NCI-H460 (cell line): ENCODE data around the gene SLN. TPM values are rescaled to one million over a fixed set of nuclear protein-coding genes. Genes with fewer than 3 reads are reported as not detected.

Source experiments
- DNase-seq: peaks from one replicate; pipeline ENCODE4 v3.0.0-alpha.2; 2016; ENCODE audit warnings: low read depth; ENCODE audit errors: extremely low read depth
- total RNA-seq: library from RNA; depleted of rRNA; stranded (reverse); fragments of >200 nt; shearing (Covaris generic); gene quantifications from 2 replicates; pipeline ENCODE4 v1.2.3, GENCODE V29; 2014

SLN gene
- total RNA-seq, 1 experiment from 2014 or later: not detected

- DNase-seq: no peak
These were observed 23.4 kb downstream of the SLN start for GRCh38 chr11:107688322-107688918.

GRCh38 chr11:107683807-107684206 is 28.0 kb downstream of the SLN start:
- DNase-seq: no peak

- no peak for DNase-seq
These were observed 28.8 kb downstream of the SLN start for GRCh38 chr11:107683061-107683460.

GRCh38 chr11:107682572-107682971 is 29.3 kb downstream of the SLN start:
- no peak for DNase-seq

GRCh38 chr11:107682171-107682570 is 29.7 kb downstream of the SLN start:
- DNase-seq: no peak

GRCh38 chr11:107679255-107680024 is 32.4 kb downstream of the SLN start:
- no peak for DNase-seq

GRCh38 chr11:107678632-107678971 is 33.3 kb downstream of the SLN start:
- DNase-seq: no peak

- no peak for DNase-seq
These were observed 33.8 kb downstream of the SLN start for GRCh38 chr11:107677924-107678631.

GRCh38 chr11:107676336-107677057 is 35.4 kb downstream of the SLN start:
- DNase-seq: no peak

- no peak for DNase-seq
These were observed 36.0 kb downstream of the SLN start for GRCh38 chr11:107675902-107676301.

- no peak for DNase-seq
These were observed 41.8 kb downstream of the SLN start for GRCh38 chr11:107669893-107670601.

- DNase-seq: no peak
These were observed 42.6 kb downstream of the SLN start for GRCh38 chr11:107669191-107669740.

- no peak for DNase-seq
These were observed 44.8 kb downstream of the SLN start for GRCh38 chr11:107666911-107667613.

GRCh38 chr11:107665018-107665417 is 46.8 kb downstream of the SLN start:
- DNase-seq: no peak

GRCh38 chr11:107661656-107662055 is 50.2 kb downstream of the SLN start:
- DNase-seq: no peak

- DNase-seq: no peak
These were observed 51.8 kb downstream of the SLN start for GRCh38 chr11:107660066-107660465.

- no peak for DNase-seq
These were observed 52.5 kb downstream of the SLN start for GRCh38 chr11:107659310-107659709.
